NCI-H146 (cell line): ENCODE measurements around the gene MDFIC.
A peak's percentile ranks its signal among the peaks of the same experiment; 100 is the strongest.
"Not testable (repeated sequence)": the region's sequence is repeated elsewhere in the genome, so short reads cannot be mapped to it uniquely, and the experiment has no call there.

ENCODE experiments used
- DNase-seq: peaks from one replicate; lab custom pipeline; 2025; lab: John Stamatoyannopoulos, UW

Gene MDFIC, protein sequence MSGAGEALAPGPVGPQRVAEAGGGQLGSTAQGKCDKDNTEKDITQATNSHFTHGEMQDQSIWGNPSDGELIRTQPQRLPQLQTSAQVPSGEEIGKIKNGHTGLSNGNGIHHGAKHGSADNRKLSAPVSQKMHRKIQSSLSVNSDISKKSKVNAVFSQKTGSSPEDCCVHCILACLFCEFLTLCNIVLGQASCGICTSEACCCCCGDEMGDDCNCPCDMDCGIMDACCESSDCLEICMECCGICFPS

DNA sequence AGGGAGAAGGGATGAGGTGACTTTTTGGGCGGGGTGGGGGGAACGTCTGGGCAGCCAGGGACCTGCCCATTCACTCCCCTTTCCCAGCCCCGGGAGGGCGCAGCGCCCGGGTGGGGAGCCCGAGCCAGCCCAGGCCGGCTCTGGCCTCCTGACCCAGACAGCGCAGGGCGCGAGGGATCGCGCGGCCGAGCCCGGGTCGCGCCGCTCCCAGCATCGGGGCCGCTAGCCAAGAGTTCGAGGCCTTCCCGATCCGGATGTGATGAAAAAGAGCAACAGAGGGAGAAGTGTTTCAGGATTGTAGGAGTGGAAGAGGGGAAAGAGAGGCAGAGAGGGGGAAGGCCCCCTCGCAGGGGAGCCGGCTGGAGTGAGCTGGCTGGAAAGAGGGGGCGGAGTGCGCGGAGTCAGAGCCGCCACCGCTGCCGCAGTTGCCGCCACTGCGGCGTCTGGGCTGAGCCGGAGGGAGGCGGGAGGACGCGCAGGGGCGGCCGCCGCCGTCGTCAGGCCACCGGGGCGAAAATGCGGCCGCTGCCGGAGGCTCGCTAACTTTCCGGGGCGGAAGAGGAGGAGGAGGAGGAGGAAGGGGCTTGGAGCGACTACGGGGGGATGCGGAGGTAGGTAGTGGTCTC is at the start of gene MDFIC:
MDFIC (plus strand) TSS at position 69 of the 626 bp plus-strand sequence. CDS start 940 bp downstream, outside the sequence.
- DNase-seq: peak; percentile 24

DNA sequence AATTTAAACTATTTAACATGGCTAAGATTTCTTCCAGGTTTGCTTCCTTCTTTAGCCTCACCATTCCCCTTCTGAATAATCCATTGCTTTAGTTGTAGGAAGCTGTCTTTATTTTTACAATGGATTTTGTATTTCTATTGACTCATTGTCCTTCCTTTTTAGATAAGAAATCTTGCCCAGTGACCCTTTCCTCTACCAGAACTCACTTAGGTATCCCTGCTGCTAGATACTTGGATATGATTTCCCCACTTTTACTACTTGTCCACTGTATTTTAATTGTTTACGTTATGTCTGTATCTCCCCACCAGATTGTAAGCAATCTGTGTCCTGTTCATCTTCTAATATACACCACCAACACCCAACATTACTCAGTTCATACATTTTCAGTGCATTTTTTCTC is 47.7 kb upstream of the MDFIC start:
- no peak for DNase-seq

DNA sequence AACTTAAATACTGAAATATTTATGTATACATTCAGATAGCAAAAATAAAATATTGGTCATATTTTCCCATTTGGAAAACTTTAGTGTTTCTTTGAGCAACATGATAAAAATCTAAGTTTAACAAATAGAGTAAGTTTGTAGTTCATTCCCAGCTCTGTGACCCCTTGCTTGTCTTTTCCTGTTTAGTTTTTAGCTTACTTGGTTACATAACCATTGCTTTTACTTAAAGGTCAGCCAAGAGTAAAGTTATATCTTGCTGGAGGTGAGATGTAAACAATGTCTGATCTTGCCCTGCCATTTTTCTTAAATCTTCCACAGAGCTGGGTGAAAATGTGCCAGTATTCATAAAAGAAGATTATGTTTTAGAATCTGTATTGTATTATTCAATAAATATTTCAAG is 46.7 kb upstream of the MDFIC start:
- no peak for DNase-seq

DNA sequence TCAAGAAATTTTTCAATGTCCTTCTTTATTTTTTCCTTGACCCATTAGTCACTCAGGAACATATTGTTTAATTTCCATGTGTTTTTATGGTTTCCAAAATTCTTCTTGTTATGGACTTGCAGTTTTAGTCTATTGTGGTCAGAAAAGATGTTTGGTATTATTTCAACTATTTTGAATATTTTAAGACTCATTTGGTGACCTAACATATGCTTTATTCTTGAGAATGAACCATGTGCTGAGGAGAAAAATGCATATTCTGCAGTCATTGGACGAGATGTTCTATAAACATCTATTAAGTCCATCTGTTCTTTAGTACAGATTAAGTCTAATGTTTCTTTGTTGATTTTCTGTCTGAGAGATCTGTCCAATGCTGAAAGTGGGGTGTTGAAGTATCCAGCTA is 42.3 kb upstream of the MDFIC start:
- DNase-seq: no peak

DNA sequence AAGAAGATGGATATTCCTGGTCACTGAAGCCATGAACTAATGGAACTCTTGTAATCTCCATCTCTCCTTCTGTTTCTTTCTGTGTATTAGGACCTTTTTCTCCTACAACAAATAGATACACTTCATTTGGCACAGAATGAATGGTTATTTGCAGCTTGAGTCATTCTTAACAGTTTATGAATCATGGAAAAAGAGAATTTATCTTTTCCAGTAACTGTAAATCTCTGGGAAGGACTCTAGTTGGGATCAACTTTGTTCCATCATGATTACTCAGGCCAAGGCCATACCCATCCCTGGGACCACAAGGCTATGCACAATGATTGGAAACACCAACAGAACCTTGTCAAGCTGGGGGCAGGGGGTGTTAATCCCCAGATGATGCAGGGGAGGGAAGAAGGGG is 36.1 kb upstream of the MDFIC start:
- no peak for DNase-seq

DNA sequence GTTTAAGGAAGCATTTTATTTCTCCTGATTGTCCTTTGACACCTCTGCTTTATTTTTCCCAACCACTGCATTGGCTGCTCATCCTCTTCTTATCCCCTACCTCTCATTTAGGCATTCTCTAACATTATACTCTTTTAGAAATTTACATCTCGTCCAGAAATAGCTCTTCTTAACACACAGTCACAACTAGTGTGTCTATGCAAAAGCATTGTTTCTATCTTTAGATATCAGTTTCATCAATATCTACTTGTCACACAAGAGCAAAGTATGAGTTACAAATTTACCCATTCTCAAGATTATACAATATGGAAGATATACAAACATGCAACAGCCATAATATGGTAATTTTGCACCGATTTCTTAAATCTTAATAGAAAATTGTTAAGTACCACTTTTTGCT is 35.7 kb upstream of the MDFIC start:
- no peak for DNase-seq

DNA sequence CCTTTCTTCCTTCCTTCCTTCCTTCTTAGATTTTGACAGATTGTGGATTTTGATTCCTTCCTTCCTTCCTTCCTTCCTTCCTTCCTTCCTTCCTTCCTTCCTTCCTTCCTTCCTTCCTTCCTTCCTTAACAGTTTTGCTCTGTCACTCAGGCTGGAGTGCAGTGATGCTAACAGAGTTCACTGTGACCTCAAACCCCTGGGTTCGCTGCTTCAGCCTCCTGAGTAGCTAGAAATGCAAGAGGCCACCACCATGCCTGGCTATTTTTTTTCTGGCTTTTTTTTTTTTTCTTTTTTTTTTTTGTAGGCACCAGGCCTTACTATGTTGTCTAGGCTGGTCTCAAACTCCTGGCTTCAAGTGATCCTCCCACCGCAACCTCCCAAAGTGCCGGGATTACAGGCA is 32.8 kb upstream of the MDFIC start:
- not testable (repeated sequence) for DNase-seq

DNA sequence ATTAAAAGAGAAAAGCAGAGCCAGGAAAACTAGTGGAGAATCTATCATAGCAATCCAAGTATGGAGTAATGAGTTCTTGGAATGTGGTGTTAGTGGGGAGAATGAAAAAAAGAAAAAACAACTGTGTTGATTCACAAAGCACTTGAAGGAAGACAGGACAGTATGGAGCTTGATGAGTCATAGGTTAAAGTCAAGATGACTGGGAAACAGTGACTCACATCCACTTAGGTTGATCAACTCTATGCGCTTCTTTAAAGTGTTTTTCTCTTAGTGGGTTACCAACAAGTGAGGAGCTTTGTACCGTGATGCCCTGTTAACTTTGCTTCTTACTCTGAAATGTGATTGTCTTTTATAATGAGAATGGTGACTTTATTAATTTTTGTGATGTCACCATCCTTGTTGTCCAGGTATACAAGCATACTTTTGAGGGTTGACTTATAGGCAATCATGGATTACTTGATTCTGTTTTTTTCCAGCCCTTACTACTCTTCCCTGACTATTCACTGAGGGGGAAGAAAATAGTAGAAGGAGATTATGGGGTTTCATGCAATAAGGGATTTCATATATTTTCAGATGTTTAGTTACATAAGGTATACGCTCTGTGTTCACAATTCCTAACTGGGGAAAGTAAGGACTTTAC is 32.1 kb upstream of the MDFIC start:
- DNase-seq: no peak

DNA sequence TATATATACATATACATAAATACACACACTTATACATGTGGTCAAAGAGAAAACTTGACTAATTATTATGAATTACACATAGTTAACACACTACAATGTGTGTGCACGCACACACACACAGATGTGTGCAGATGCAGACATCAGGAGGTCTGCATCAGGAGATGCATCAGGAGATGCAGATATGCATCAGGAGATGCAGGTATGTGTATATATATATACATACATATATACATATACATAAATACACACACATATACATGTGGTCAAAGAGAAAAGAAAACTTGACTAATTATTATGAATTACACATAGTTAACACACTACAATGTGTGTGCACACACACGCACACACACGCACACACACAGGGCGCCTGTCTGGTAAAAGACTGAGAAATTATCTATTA is 31.3 kb upstream of the MDFIC start:
- DNase-seq: no peak

DNA sequence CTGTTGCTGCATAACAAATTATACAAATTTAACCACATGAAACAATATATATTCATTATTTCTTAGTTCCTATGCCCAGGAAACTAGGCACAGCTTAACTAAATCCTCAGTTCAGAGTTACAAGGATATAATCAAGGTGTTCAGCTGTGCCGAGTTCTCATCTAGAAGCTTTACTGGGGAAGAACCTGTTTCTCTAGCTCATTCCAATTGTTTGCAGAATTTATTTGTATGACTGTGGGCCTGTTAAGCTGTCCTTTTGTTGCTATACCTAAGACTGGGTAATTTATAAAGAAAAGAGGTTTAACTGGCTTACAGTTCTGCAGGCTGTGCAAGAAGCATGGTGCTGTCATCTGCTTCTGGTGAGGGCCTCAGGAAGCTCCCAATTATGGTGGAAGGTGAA is 21.8 kb upstream of the MDFIC start:
- DNase-seq: no peak

DNA sequence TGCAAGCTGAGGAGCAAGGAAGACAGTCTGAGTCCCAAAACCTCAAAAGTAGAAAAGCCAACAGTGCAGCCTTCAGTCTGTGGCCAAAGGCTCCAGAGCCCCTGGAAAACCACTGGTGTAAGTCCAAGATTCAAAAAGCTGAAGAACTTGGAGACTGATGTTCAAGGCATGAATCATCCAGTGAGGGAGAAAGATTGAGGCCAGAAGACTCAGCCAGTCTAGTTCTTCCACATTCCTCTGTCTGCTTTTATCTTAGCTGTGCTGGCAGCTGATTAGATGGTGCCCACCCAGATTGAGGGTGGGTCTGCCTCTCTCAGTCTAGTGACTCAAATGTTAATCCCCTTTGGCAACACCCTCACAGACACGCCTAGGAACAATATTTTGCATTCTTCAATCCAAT is 20.1 kb upstream of the MDFIC start:
- DNase-seq: no peak

DNA sequence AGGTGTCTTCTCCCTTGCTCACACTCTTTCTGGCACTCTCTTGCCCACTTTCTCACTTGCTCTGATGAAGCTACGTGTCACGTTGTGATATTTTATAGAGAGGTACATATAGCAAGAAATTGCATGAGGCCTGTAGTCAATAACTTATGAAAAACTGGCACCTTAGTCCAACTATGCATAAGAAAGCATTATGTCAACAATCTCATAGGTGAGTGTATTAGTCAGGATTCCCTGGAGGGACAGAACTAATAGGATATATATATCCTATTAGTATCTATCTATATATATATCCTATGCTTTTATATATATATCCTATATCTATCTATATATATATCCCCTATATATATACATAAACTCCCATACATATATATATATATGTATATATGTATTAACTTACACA is 18.8 kb upstream of the MDFIC start:
- DNase-seq: no peak

DNA sequence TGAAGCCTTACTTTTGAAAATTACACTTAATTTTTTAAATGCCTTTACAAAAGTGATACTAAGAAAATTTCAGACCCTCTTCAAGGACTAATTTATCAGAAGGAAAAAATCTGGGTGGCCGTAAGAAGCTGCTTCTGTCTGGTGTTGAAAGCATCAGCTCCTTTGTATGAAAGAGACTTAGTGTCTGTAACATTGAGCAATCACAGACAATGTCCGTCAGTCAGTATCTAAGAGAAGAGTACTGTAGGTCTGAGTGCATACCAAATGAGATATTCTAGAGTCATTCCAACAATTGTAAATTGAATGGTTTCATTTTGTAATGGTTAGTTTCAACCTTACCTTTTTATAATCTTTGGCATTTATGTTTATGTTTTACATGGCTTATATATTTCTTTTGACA is 11.1 kb upstream of the MDFIC start:
- DNase-seq: no peak

DNA sequence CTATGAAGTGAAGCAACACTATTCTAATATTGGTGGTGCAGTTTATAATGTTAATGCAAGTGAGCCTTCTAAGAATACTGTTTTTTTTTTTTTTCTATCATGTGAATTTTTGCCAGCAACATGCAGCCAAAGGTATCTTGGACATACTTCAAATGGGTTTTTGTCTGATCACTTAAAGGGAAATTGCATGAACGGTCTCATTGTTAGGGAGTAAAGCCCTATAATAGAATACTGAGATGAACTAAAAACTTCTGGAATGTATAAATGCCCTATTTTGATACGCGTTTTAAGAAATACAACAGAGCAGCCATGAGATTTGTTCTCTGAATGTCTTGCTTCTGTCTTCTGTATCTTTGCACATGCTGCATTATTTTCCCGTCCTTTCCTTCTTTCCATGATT is 10.5 kb upstream of the MDFIC start:
- DNase-seq: no peak

DNA sequence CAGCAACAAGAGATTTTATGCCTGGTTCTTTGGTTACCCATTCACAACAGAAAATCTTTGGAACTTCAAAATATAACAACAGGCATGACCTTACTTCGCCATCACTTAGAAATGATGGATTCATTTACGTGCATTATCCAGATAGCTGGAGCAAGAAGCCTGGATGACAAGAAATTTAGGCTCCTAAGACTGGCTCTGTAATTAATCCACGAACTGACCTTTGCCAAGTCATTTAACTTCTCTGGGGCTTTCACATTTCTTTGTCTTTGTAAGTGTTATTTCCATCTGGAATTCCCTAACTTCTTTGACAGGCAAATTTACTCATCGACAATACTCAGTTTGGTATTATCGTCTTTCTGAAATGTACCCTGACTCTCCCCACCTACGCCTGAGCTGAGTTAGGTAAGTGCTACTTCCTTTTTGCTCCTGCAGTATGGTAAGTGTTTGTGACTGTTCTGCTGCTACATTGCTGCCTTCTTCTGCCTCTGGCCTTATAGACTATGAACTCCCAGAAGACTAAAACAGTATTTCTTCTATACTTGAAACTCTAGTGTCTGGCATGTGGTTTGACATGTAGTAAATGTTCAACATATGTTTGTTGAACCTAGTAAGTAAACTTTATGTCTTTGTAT is 5.5 kb upstream of the MDFIC start:
- DNase-seq: no peak

DNA sequence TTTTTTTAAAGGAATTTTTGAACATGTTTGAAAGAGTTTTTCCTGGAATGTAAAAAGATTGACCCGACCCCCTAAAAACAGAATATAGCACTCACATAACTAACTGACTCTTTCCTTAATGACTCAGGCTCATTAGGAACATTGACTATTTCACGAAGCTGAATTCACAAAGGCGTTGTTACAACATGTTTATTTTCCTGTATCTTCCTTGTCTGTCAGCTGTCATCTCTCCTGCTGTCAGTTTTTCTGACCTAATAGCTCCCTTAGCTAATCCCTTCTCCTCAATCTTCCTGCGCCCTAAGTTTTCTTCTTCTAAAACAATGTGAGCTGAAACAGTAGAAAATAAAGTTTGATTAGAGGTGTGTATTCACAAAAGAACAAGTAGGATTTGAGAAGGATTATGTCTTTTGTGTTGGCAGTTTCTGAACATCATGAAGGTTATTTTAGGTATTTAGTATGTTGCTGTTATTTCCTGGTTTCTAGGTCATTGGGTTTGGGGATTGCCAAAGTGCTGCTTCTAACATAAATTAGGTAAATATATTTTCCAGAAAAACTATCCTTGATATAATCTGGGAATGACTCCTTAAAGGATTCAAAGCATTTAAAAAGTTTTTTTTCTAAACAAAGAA is 4.6 kb upstream of the MDFIC start:
- DNase-seq: no peak

DNA sequence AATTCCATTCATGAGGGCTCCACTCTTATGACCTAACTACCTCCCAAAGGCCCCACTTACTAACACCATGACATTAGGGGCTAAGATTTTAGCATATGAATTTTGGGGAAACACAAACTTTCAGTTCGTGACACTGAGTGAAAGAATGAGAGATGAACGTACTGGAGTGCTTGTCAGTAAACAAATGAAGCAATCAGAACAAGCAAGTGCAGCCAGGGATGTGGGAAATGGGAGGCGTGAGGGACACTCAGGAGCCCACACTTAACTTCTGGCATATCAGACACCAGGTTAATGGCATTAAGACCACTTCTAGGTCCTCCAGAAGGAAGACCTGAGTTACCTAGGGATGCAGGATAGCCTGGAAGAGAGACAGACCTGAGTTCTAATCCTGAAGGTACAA is 2.3 kb upstream of the MDFIC start:
- no peak for DNase-seq

DNA sequence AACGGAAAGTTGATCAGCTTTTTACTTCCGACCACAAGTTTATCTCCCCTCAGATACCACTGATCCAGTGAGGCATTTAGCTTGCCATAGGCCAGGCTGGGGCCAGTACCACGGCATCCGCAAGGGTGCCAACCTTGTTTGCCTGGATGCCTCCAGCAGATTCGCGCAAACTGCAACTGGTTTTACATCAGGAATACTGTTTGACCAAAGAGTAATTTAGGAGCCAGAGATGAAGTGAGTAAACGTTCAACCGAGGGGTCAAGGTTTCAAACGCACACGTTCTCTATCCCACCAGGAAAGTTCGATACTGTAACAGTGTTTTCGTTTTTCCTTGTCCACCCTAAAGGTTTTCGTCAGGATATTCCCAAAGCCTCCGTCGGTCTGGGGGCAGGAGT is 266 bp upstream of the MDFIC start:
- no peak for DNase-seq

DNA sequence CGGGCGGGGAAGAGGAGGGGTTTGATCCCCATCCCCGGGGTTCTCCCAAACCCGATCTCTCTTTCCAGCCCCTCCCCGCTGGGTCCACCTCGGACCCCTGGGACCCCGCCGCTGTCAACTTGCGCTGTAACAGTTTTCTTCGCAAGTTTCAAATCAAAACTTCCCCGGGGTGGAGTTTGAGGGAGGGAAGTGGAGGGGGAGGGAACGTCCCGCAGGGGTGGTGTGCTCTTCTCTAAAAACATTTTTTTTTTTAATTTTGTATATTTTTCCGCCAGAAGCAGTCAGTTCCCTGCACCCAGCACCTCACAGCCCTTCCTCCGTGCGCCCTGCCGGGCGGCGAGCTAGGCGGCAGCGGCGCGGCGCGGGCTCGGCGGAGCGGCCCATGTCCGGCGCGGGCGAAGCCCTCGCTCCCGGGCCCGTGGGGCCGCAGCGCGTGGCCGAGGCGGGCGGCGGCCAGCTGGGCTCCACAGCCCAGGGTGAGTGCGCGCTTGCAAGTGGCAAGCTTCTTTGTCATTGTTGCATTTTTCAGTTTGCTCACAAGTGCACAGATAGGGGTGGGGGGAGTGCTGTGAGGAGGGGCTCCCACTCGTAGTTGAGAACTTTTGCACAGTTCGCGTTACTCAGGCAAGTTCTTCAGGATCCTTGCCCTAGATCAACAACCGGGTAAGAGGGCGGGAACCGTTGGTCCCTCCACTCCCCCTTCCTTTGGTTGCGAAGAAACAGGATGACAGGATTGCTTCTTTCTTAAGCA is 933 bp downstream of the MDFIC start:
- DNase-seq: no peak

DNA sequence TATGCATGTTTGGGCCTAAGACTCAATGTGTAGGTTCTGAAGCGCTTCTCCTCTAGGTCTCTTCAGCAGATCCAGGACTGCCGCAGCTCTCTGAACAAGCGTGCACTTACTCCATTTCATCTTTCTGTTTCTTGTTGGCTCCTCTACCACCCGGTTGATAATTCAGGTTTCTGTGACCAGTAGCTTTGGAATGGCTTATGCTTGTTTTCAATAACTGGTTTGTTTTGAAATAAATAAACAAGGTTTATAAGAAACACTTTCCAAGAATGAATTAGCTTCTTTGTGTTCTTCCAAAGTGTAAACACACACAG is 1.5 kb downstream of the MDFIC start:
- DNase-seq: no peak

DNA sequence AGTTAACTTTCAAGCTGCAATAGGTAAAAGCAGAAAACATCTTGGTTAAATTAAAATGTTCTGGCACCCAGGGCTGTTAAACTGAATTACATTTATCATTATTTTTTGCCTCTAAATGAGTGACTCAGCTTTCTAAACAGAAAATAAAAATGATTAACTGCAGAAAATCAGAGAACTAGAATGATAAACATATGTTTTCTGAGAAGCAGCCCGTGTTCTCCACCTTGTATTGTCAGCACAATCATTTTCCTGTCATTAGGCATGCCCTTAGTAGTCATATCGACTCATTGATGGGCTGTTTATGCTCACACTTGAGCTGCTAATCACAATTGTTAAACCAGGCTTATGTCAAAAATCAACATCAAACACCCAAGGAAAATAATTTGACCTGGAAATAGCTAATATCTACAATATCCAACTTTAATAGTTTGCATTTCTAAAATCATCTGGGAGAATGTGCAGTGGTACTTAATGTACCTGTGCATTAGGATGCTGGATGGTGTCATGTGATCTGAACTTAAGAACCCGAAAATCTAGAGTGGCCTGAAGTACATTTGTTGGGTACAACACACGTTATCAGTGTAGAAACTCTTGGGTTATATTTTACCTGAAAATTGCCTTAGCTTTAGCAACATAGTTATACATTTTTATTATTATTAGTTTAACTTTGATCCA is 2.3 kb downstream of the MDFIC start:
- no peak for DNase-seq

DNA sequence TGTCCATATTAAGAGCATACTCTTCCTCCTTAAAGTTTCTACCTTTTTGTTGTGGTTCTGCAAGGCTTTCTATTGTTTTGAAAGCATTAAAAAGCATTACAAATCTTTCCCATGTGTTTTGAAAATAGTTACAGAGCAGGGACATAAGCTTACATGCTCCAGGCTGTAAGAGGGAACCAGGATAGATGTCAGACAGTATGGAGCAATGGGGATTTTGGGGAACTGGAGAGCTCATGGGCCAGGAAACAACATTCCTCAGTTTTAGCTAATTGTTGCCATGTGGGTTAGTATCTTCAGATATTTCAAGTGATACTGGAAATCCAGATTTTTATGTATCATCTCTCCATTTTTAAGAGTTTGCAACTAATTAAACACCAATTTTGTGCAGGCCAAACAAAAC is 3.5 kb downstream of the MDFIC start:
- DNase-seq: no peak
